ENCODE measurements around the gene SPATA31D1. TPM values are rescaled to one million over a fixed set of nuclear protein-coding genes. Genes with fewer than 3 reads are reported as not detected.

SPATA31D1 gene
- total RNA-seq, 1 donor from 2014 or later: not detected

GRCh38 chr9:82022121-82022520 is 33.5 kb downstream of the SPATA31D1 start:
- Histone ChIP-seq H3K4me3 (no peak overlapping the region), H3K36me3 (no peaks in the 10 kb centered on the region), H3K27me3 (ENCODE audit: low read depth) (no peaks in the 10 kb centered on the region), H3K4me1 (no peaks in the 10 kb centered on the region), H3K9me3 (no peaks in the 10 kb centered on the region), H3K27ac (no peak overlapping the region)
- ATAC-seq: no peak
- TF ChIP-seq CTCF (IDR thresholded peaks at IDR 0.05): no peak
- DNase-seq: no peak
- intact Hi-C loops (cut with DNase I): no loop called here

- H3K27ac ChIP-seq: no peak overlapping the region
- H3K4me1 ChIP-seq: no peaks in the 10 kb centered on the region
- ATAC-seq (no peak), DNase-seq (no peak)
- no peaks in the 10 kb centered on the region for H3K27me3 ChIP-seq (ENCODE audit: low read depth)
- no peaks in the 10 kb centered on the region for H3K36me3 ChIP-seq
- H3K4me3 ChIP-seq: no peak overlapping the region
- H3K9me3 ChIP-seq: no peaks in the 10 kb centered on the region
- TF ChIP-seq CTCF (IDR thresholded peaks at IDR 0.05): no peak
- intact Hi-C loops (cut with DNase I): no loop called here
Observed at GRCh38 chr9:82024908-82025307, 36.3 kb downstream of the SPATA31D1 start.

GRCh38 chr9:82031538-82032280 is 43.1 kb downstream of the SPATA31D1 start:
- Histone ChIP-seq H3K27me3 (ENCODE audit: low read depth) (no peaks in the 10 kb centered on the region), H3K27ac (no peak overlapping the region), H3K36me3 (no peaks in the 10 kb centered on the region), H3K4me1 (peaks cover 3% of the 10 kb centered on the region), H3K9me3 (no peaks in the 10 kb centered on the region), H3K4me3 (no peak overlapping the region)
- DNase-seq: no peak
- no peak for TF ChIP-seq CTCF (IDR thresholded peaks at IDR 0.05)
- ATAC-seq: peak; percentile 37 to 49
- intact Hi-C loops (cut with DNase I): no loop called here

GRCh38 chr9:82034956-82035731 is 46.6 kb downstream of the SPATA31D1 start:
- peaks cover 3% of the 10 kb centered on the region for H3K4me1 ChIP-seq
- no peak overlapping the region for H3K4me3 ChIP-seq
- no peaks in the 10 kb centered on the region for H3K36me3 ChIP-seq
- no peak for ATAC-seq
- H3K9me3 ChIP-seq: no peaks in the 10 kb centered on the region
- no peak for DNase-seq
- TF ChIP-seq CTCF (IDR thresholded peaks at IDR 0.05): no peak
- H3K27me3 ChIP-seq (ENCODE audit: low read depth): no peaks in the 10 kb centered on the region
- no peak overlapping the region for H3K27ac ChIP-seq
- intact Hi-C loops (cut with DNase I): no loop called here

- peaks cover 3% of the 10 kb centered on the region for H3K4me1 ChIP-seq
- no peak overlapping the region for H3K27ac ChIP-seq
- no peaks in the 10 kb centered on the region for H3K9me3 ChIP-seq
- H3K4me3 ChIP-seq: no peak overlapping the region
- ATAC-seq (no peak), DNase-seq (no peak)
- no peak for TF ChIP-seq CTCF (IDR thresholded peaks at IDR 0.05)
- no peaks in the 10 kb centered on the region for H3K27me3 ChIP-seq (ENCODE audit: low read depth)
- H3K36me3 ChIP-seq: no peaks in the 10 kb centered on the region
- intact Hi-C loops (cut with DNase I): no loop called here
Observed at GRCh38 chr9:82036086-82036485, 47.5 kb downstream of the SPATA31D1 start.
